A172 (cell line): ENCODE results near the gene PITPNC1. TPM values are rescaled to one million over a fixed set of nuclear protein-coding genes. Genes with fewer than 3 reads are reported as not detected.
"Not testable (repeated sequence)": the region's sequence is repeated elsewhere in the genome, so short reads cannot be mapped to it uniquely, and the experiment has no call there.

Experiments
- DNase-seq: peaks from one replicate; pipeline ENCODE4 v3.0.0-alpha.2; 2015; ENCODE audit warnings: low spot score
- total RNA-seq: library from RNA; depleted of rRNA; stranded (reverse); fragments of >200 nt; shearing (Covaris generic); gene quantifications from 2 replicates; pipeline ENCODE4 v1.2.3, GENCODE V29; 2014

The PITPNC1 gene
- total RNA-seq, 1 experiment from 2014 or later: 2.7 TPM

- no peak for DNase-seq
Measured at GRCh38 chr17:67369676-67370075, 7.4 kb upstream of the PITPNC1 start.

- DNase-seq: no peak
Measured at GRCh38 chr17:67372751-67373150, 4.3 kb upstream of the PITPNC1 start.

GRCh38 chr17:67374329-67375053 lies 2.6 kb upstream of the PITPNC1 start:
- peak; percentile 89 for DNase-seq

- no peak for DNase-seq
Measured at GRCh38 chr17:67375054-67375427, 2.0 kb upstream of the PITPNC1 start.

- no peak for DNase-seq
Measured at GRCh38 chr17:67375716-67376115, 1.4 kb upstream of the PITPNC1 start.

- no peak for DNase-seq
Measured at GRCh38 chr17:67376415-67376736, 705 bp upstream of the PITPNC1 start.

GRCh38 chr17:67377488-67378453 lies 690 bp downstream of the PITPNC1 start:
- DNase-seq: no peak

- DNase-seq: peak; percentile 87
Measured at GRCh38 chr17:67378454-67379250, 1.6 kb downstream of the PITPNC1 start.

- no peak for DNase-seq
Measured at GRCh38 chr17:67379251-67379630, 2.2 kb downstream of the PITPNC1 start.

GRCh38 chr17:67381929-67382257 lies 4.8 kb downstream of the PITPNC1 start:
- DNase-seq: no peak

- DNase-seq: no peak
Measured at GRCh38 chr17:67385122-67385988, 8.3 kb downstream of the PITPNC1 start.

- peak; percentile 63 for DNase-seq
Measured at GRCh38 chr17:67386965-67387551, 10.0 kb downstream of the PITPNC1 start.

GRCh38 chr17:67388536-67388935 lies 11.5 kb downstream of the PITPNC1 start:
- not testable (repeated sequence) for DNase-seq

- no peak for DNase-seq
Measured at GRCh38 chr17:67388986-67389385, 11.9 kb downstream of the PITPNC1 start.

- DNase-seq: no peak
Measured at GRCh38 chr17:67390006-67390645, 13.0 kb downstream of the PITPNC1 start.

GRCh38 chr17:67390646-67391361 lies 13.7 kb downstream of the PITPNC1 start:
- peak; percentile 96 for DNase-seq

GRCh38 chr17:67392111-67392510 lies 15.0 kb downstream of the PITPNC1 start:
- DNase-seq: no peak

- no peak for DNase-seq
Measured at GRCh38 chr17:67393809-67394397, 16.8 kb downstream of the PITPNC1 start.

- DNase-seq: no peak
Measured at GRCh38 chr17:67399676-67400075, 22.6 kb downstream of the PITPNC1 start.
